IMR-90 (cell line): Measurements from ENCODE around the gene MGAT3. TPM values are rescaled to one million over a fixed set of nuclear protein-coding genes. Genes with fewer than 3 reads are reported as not detected.

Source experiments
- ATAC-seq: fragments of 200-7000 bp; cut with Tn5 transposase; 2 replicates; pipeline ENCODE4 v1.9.1; 2020; ENCODE audit warnings: low read depth, mild to moderate bottlenecking, moderate library complexity
- BruUV-seq: library from RNA; stranded (reverse); fragments of 400-500 nt; replicated peaks from 2 replicates; lab custom pipeline; 2021; lab: Mats Ljungman, UMichigan
- CTCF ChIA-PET: fragments of 300-600 bp; formaldehyde crosslinking; extraction: SDS; loops from one replicate; lab custom pipeline; 2021; ENCODE audit warnings: antibody characterized with exemption; lab: Yijun Ruan, JAX
- POLR2A ChIA-PET: fragments of 300-600 bp; sonication (Branson Sonifier 250); formaldehyde crosslinking; loops from one replicate; lab custom pipeline; 2022; ENCODE audit warnings: antibody characterized with exemption; ENCODE audit not compliant: unreplicated experiment; lab: Charles Lee
- DNase-seq: peaks from one replicate; pipeline ENCODE4 v3.0.0; 2013
- H2AFZ ChIP-seq: replicated peaks from 2 replicates; pipeline ENCODE3; 2013; ENCODE audit warnings: low read length, mild to moderate bottlenecking; ENCODE audit not compliant: poor library complexity
- H2AK5ac ChIP-seq: 2 replicates; pipeline ENCODE4 v1.6.1; 2013; ENCODE audit warnings: low read depth, low read length, inconsistent platforms
- H2AK9ac ChIP-seq: replicated peaks from 2 replicates; pipeline ENCODE3; 2013; ENCODE audit warnings: mild to moderate bottlenecking, low read depth, low read length, moderate library complexity; ENCODE audit not compliant: poor library complexity
- H2BK120ac ChIP-seq: 2 replicates; pipeline ENCODE4 v1.6.1; 2013; ENCODE audit warnings: low read depth, low read length, inconsistent platforms
- H2BK15ac ChIP-seq: 3 replicates; pipeline ENCODE4 v1.6.1; 2013; ENCODE audit warnings: low read depth, low read length, inconsistent platforms
- H2BK20ac ChIP-seq: 2 replicates; pipeline ENCODE4 v1.6.1; 2013; ENCODE audit warnings: low read depth, mild to moderate bottlenecking, inconsistent platforms, low read length, moderate library complexity
- H2BK5ac ChIP-seq: 2 replicates; pipeline ENCODE4 v1.6.1; 2013; ENCODE audit warnings: mild to moderate bottlenecking, low read depth, low read length, inconsistent platforms; ENCODE audit not compliant: poor library complexity, severe bottlenecking
- H3K14ac ChIP-seq: replicated peaks from 2 replicates; pipeline ENCODE4 v1.6.1; 2013; ENCODE audit warnings: low read depth, low read length, inconsistent platforms
- H3K18ac ChIP-seq: 2 replicates; pipeline ENCODE4 v1.6.1; 2013; ENCODE audit warnings: low read depth, low read length, control low read depth
- H3K23ac ChIP-seq: 2 replicates; pipeline ENCODE4 v1.6.1; 2013; ENCODE audit warnings: low read depth, low read length, inconsistent platforms
- H3K27ac ChIP-seq: 2 replicates; pipeline ENCODE4 v1.5.1; 2013; ENCODE audit warnings: mild to moderate bottlenecking, control low read depth, low read length; ENCODE audit not compliant: insufficient read depth
- H3K27me3 ChIP-seq: 2 replicates; pipeline ENCODE4 v1.6.1; 2013; ENCODE audit warnings: low read length; ENCODE audit not compliant: control insufficient read depth, insufficient read depth
- H3K36me3 ChIP-seq: 2 replicates; pipeline ENCODE4 v1.6.1; 2013; ENCODE audit warnings: low read length, mixed read lengths; ENCODE audit not compliant: control insufficient read depth, insufficient read depth
- H3K4ac ChIP-seq: 2 replicates; pipeline ENCODE4 v1.6.1; 2013; ENCODE audit warnings: low read depth, low read length, inconsistent platforms
- H3K4me1 ChIP-seq: 2 replicates; pipeline ENCODE4 v1.6.1; 2013; ENCODE audit warnings: low read length, mixed read lengths; ENCODE audit not compliant: control insufficient read depth, insufficient read depth
- H3K4me2 ChIP-seq: 2 replicates; pipeline ENCODE4 v1.6.1; 2013; ENCODE audit warnings: low read depth, mild to moderate bottlenecking, control low read depth, low read length, moderate library complexity
- H3K4me3 ChIP-seq: 2 replicates; pipeline ENCODE4 v1.5.1; 2013; ENCODE audit warnings: low read depth, mild to moderate bottlenecking, control low read depth, low read length, moderate library complexity; ENCODE audit not compliant: insufficient read depth
- H3K56ac ChIP-seq: 2 replicates; pipeline ENCODE4 v1.6.1; 2013; ENCODE audit warnings: low read length, inconsistent platforms; ENCODE audit not compliant: insufficient read depth; ENCODE audit errors: extremely low read depth
- H3K79me1 ChIP-seq, 2 experiments: 2 replicates each; pipeline ENCODE4 v1.6.1; 2013; ENCODE audit warnings: low read length in 2 of 2, inconsistent platforms in 1 of 2, low read depth in 1 of 2
- H3K9ac ChIP-seq: 2 replicates; pipeline ENCODE4 v1.6.1; 2013; ENCODE audit warnings: low read depth, low read length, control low read depth
- H3K9me1 ChIP-seq: 2 replicates; pipeline ENCODE4 v1.6.1; 2013; ENCODE audit warnings: low read length, inconsistent platforms; ENCODE audit not compliant: insufficient read depth
- H3K9me3 ChIP-seq: 2 replicates; pipeline ENCODE4 v1.6.1; 2013; ENCODE audit warnings: low read length; ENCODE audit not compliant: control insufficient read depth, insufficient read depth
- H4K20me1 ChIP-seq: 2 replicates; pipeline ENCODE4 v1.6.1; 2013; ENCODE audit warnings: low read length, inconsistent platforms; ENCODE audit not compliant: insufficient read depth
- H4K5ac ChIP-seq: 2 replicates; pipeline ENCODE4 v1.6.1; 2013; ENCODE audit warnings: mild to moderate bottlenecking, low read depth, low read length, control low read depth
- H4K8ac ChIP-seq, 2 experiments: 2 replicates each; pipeline ENCODE4 v1.6.1; 2013; ENCODE audit warnings: low read depth in 2 of 2, low read length in 2 of 2, control low read depth in 1 of 2, inconsistent platforms in 1 of 2
- H4K91ac ChIP-seq: 2 replicates; pipeline ENCODE4 v1.6.1; 2013; ENCODE audit warnings: low read depth, low read length, inconsistent platforms; ENCODE audit not compliant: insufficient read depth
- MAFK ChIP-seq: IDR thresholded peaks from 2 replicates; pipeline ENCODE4 v1.6.1; 2012; ENCODE audit warnings: low read depth, low read length, improper control_type of control experiment
- MAZ ChIP-seq: IDR thresholded peaks from 2 replicates; pipeline ENCODE4 v1.6.1; 2012; ENCODE audit warnings: low read depth, mild to moderate bottlenecking, low read length, improper control_type of control experiment, moderate library complexity, borderline replicate concordance
- POLR2A ChIP-seq: IDR thresholded peaks from 2 replicates; pipeline ENCODE4 v1.6.1; 2012; ENCODE audit warnings: mild to moderate bottlenecking, low read depth, low read length
- RAD21 ChIP-seq: IDR thresholded peaks from 2 replicates; pipeline ENCODE4 v1.6.1; 2012; ENCODE audit warnings: low read length, improper control_type of control experiment
- RCOR1 ChIP-seq: IDR thresholded peaks from 2 replicates; pipeline ENCODE4 v1.6.1; 2012; ENCODE audit warnings: mild to moderate bottlenecking, low read length, improper control_type of control experiment; ENCODE audit not compliant: insufficient replicate concordance
- RFX5 ChIP-seq: IDR thresholded peaks from 2 replicates; pipeline ENCODE4 v1.8.0; 2012; ENCODE audit warnings: low read depth, mild to moderate bottlenecking, low read length, moderate library complexity
- SMC3 ChIP-seq: fragments of 150-350 bp; IDR thresholded peaks from 2 replicates; pipeline ENCODE4 v1.6.1; 2016; ENCODE audit warnings: low read depth, mild to moderate bottlenecking, antibody characterized with exemption, low read length, moderate library complexity
- USF2 ChIP-seq: fragments of 150-350 bp; IDR thresholded peaks from 2 replicates; pipeline ENCODE4 v1.6.1; 2017; ENCODE audit warnings: mild to moderate bottlenecking, antibody characterized with exemption, low read length, low read depth
- WGBS, 2 experiments: methylation state at CpG; one replicate each; pipeline versions ENCODE4 v1.1.5 to v1.1.7; 2013; ENCODE audit warnings: missing lambda C conversion rate in 2 of 2; ENCODE audit not compliant: insufficient read length in 1 of 2; ENCODE audit errors: extremely low coverage in 2 of 2; 5-methylcytosine and 5-hydroxymethylcytosine counted together
- dilution Hi-C: fragments of 300-500 bp; cut with HindIII; formaldehyde crosslinking; loops from one replicate; pipeline ENCODE4 v1.14.3; 2018; ENCODE audit warnings: low sequenced_read_pairs; ENCODE audit not compliant: unreplicated experiment
- in situ Hi-C: fragments of 300-500 bp; cut with MboI; formaldehyde crosslinking; loops from 3 replicates; pipeline ENCODE4 v1.14.3; 2019; ENCODE audit warnings: low sequenced_read_pairs, inconsistent platforms, mixed read lengths
- intact Hi-C: fragments of 100-400 bp; cut with micrococcal nuclease; formaldehyde crosslinking; loops from 2 replicates; pipeline ENCODE4 v1.10.0; 2022
- polyA plus RNA-seq, 3 experiments: library from polyadenylated mRNA; depleted of rRNA; stranded (reverse); fragments of >200 nt; gene quantifications; 2 replicates each; pipeline ENCODE4 v1.2.3, GENCODE V29; 2012; ENCODE audit warnings: low replicate concordance in 1 of 3
- total RNA-seq: library from RNA; depleted of rRNA; stranded (reverse); fragments of >200 nt; gene quantifications from 2 replicates; pipeline ENCODE4 v1.2.3, GENCODE V29; 2012

MGAT3 gene
- total and polyA plus RNA-seq, 2 of the 4 experiments (the other 2 are of a cell fraction), result 0.36 to 1.1 TPM

GRCh38 chr22:39457198-39457555 lies 365 bp downstream of the MGAT3 start:
- Histone ChIP-seq H3K79me1 (no peaks in the 10 kb centered on the region), H3K9ac (no peak overlapping the region), H3K4me2 (no peak overlapping the region), H3K56ac (no peak overlapping the region), H3K27ac (no peak overlapping the region), H4K91ac (no peak overlapping the region), H3K36me3 (no peaks in the 10 kb centered on the region), H3K9me3 (no peaks in the 10 kb centered on the region), H2BK20ac (no peak overlapping the region), H3K4me1 (peaks cover 8% of the 10 kb centered on the region; the same call in 1 of the 2 replicates), H2AFZ (peak overlapping the region; percentile 56), H2AK9ac (no peak overlapping the region), H2BK15ac (no peak overlapping the region), H3K9me1 (no peaks in the 10 kb centered on the region; the same call in 1 of the 2 replicates), H2BK120ac (no peak overlapping the region), H4K20me1 (no peaks in the 10 kb centered on the region), H4K5ac (no peak overlapping the region), H3K23ac (no peak overlapping the region), H2BK5ac (no peak overlapping the region), H3K4me3 (peak overlapping the region; percentile 28), H3K4ac (no peak overlapping the region), H3K27me3 (peaks cover 48% of the 10 kb centered on the region), H4K8ac (no peak overlapping the region), H2AK5ac (no peak overlapping the region), H3K14ac (no peak overlapping the region), H3K18ac (no peak overlapping the region)
- TF ChIP-seq RAD21 (no peak), MAZ (no peak), SMC3 (no peak), USF2 (no peak), RFX5 (no peak), MAFK (no peak), RCOR1 (no peak), POLR2A (no peak)
- intact Hi-C loops, result no loop called here
- CTCF ChIA-PET, result no interaction called here
- in situ Hi-C loops, result no loop called here
- WGBS, 2 experiments, result 0% methylated on average over 8 of the region's 63 CpGs; no CpG with 5 or more reads in 1 of the 2 experiments
- ATAC-seq, result peak; percentile 59
- dilution Hi-C loops, result no loop called here
- no peak for DNase-seq
- POLR2A ChIA-PET, result no interaction called here
- no TSS peak for BruUV-seq
